ENCODE results near the gene PLD5.
"Not testable (repeated sequence)": the region's sequence is repeated elsewhere in the genome, so short reads cannot be mapped to it uniquely, and the experiment has no call there.

The PLD5 gene

DNA sequence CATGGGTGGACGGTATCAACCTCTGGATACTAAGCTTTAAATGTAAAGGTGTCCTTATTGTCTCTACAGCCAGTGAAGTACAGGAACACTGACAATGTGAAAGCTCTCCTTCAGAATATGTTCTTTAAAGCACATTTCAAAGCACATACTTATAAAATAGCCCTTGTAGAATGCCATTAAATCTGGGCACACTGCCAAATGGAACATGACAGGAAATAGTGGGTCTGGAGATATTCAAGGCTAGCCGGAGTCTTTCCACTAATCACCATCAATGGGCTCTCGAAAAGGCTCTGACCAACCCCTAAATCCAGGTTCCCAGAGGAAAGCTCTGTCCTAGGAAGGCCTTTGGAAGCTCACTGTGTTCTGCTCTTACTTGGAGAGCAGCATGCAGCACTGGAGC lies 46.6 kb downstream of the PLD5 start:
- DNase-seq = no peak

- no peak for DNase-seq
Measured at GRCh38 chr1:242470774-242471173, 53.7 kb downstream of the PLD5 start.

DNA sequence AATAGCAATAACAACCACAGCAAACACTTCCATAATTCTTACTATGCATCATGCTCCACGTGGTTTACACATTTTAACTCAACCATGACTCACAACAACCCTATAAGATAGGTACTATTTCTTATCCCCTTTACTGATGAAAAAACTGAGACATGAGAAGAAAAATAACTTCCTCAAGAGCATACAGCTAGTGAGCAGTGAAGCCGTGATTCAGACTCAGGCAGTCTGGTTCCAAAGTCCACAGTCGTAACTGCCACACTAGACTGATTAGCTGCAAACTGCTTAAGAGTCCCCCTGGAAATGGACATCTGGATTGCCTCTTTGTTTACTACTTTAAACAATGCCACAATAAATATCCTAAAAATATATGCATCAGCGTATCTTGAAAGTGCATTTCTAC lies 55.7 kb downstream of the PLD5 start:
- DNase-seq = no peak

DNA sequence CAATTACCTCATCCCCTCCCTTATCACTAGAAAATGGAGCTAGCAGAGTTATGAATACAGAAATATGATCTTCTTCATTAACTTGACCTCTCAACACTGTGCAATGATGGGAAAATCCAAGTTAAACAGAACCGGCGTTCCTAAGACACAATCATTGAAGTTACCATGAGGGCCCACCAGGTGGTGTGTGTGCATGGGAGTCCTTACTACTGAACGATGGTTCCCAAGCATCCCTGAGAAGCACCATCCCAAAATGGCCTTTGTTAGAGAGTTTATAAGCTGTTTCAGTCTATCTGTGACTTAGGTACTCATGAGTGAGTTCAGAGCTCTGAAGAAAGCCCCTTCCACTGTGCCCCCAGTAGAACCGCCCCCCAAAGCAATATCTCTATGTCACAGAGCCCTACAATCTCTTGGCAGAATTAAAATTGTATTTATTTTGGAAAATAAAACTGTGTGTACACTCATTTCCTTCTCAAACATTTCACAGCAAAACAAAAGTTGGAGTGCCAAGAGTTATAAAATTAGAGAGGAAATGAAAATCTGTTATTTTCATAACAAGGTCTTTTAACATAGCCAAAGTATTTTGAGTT lies 56.8 kb downstream of the PLD5 start:
- no peak for DNase-seq

DNA sequence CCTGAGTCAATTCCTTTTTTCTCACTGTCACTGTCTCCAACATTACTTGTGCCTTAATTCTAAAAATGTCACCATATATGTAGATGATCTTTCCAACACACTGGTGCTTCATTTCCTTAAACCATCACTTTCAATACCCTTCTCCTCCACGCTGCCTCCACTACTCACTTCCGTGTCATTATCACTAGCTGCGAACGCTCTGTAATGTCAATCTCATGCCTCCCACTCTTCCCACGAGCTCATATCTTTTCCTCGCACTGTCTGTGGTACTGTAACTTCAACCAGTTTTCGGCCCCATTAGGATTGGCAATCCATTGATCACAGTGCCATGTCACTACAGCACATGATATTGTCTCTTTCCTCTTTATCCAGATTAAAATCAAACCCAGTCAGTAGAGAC lies 61.6 kb downstream of the PLD5 start:
- DNase-seq = no peak

DNA sequence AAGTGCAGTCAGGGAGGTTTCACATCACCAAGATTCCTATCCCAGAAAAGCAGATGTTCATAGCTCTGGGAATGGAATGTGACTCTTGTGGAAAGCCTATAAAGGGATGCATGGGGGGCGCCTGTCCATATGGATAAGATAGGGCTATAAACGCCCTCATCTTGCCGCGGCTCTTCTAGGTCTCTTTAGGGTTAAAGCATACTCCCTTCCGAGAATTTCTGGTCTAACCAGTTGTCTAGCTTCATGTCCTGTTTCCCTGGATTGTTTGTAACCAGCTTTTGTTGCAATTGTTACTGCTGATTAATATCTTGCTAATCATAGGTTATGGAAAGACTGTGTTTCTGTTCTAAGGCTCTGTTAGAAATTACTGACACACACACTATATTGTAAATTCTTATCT lies 64.8 kb downstream of the PLD5 start:
- DNase-seq = not testable (repeated sequence)

DNA sequence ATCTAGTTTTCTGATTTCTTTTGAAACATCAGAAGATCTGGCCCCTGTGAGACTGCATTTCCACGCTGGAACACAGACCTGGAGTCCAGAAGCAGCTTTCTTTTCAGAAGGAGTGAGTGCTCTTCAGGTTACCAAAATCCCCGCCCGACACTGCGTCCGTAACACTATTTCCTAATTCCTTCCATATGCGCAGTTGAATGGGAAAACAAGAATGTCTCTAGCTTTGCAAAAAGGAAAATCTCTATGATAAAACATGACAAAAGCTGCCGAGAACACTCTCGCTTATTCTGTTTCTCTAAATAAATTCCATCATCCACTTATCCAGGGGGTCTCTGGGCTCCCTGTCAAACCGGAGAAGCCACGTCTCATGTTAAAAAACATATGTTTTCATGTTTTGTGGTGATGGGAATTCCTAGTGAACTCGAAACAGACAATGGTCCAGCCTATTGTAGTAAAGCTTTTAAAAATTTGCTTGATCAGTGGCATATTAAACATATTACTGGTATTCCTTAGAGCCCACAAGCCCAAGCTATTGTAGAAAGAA lies 67.7 kb downstream of the PLD5 start:
- DNase-seq = no peak

DNA sequence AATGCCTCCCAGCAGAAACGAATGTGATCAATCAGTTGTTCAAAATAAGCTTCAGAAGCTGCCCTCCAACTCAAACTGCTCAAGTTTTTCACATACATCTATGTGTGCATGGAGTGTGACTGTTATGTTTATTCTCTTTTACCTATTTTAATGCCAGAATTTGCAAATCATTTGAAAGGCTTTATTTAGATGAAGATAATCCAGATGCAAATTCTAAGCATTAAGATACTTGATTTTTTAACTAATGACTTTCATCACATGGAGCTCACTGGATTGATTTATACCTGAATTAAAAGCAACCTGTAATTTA lies 69.5 kb downstream of the PLD5 start:
- DNase-seq = no peak

- DNase-seq = no peak
Measured at GRCh38 chr1:242454262-242455051, 70.0 kb downstream of the PLD5 start.

GRCh38 chr1:242452573-242452972 lies 71.9 kb downstream of the PLD5 start:
- DNase-seq = no peak

- no peak for DNase-seq
Measured at GRCh38 chr1:242449661-242450060, 74.8 kb downstream of the PLD5 start.

DNA sequence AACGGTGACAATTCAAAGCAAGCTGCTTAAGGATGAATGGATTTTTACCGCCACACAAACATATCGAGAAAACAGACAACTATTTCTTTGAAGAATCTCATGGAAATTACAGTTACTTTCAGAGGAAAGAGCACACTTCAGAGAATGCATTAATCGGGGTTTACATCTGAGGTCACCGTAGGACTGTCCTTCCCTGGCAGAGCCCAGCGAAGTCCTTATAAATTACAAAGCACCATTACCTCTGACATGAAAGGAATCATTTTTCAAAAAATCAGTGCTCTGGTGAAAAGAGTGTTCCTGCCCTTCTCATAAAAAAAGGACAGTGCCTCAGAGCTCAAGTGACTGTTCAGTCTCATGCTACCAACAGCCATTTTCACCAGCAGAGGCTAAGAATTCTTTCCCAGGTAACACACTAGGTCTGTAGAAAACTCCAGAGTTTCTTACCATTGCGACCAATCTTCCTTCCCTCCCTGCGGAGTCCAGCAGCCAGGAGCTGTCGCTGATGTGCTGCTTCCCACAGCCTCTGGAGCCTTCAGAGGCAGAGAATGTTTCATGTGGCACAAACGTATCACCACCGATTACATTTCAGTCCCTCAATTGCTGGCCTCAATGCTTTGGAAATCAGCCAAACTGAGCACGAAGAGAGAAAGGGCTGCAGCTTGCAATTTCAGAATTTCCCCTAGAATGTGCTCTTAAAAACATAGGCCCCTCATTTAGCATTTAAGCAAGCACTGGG lies 75.4 kb downstream of the PLD5 start:
- no peak for DNase-seq

- no peak for DNase-seq
Measured at GRCh38 chr1:242447689-242448088, 76.8 kb downstream of the PLD5 start.

GRCh38 chr1:242440757-242441156 lies 83.7 kb downstream of the PLD5 start:
- DNase-seq = no peak

DNA sequence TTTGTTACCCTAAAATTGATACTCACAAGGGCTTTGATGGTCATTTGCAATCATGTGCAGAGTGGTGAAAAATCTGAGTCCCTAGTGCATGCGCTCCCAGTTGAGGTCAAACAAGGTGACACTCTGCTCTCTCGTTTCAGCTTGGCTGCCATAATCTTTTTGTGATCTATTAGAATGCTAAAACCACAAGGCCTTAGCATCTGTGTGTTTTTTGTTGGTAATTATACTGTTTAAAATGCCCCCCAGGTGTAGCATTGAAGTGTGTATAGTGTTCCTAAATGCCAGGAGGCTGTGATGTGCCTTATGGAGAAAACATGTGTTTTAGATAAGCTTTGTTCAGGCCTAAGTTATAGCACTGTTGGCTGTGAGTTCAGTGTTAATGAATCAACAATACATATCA lies 89.3 kb downstream of the PLD5 start:
- DNase-seq = no peak

DNA sequence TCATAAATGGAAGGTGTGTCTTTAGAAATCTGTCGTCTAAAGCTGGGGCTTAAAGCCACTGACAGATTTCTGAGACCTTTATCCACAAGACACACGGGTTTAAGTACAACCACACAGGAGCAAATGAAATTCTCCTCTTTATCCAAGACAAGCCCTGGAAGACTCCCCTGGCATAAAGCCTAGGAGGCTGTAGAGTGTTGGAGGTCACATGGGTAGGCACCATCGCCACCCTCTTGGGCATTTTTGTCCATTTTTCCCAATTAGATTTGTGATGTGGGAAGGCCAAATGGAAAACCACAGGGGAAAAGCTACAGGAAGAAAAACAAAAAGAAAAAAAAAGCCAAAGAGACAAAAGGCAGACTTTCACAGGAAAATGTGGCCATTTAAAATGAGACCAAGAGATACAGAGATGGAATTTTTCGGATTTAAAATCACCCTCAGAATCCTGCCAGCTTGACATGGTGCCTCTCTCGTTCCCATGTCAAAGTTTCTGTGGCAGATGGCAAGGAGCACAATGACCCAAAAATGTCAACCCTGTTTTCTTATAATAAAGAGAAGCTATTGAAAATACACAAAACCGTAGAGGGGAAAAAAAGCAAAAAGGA lies 91.9 kb downstream of the PLD5 start:
- DNase-seq = no peak

GRCh38 chr1:242431786-242432185 lies 92.7 kb downstream of the PLD5 start:
- DNase-seq = no peak

GRCh38 chr1:242430956-242431355 lies 93.5 kb downstream of the PLD5 start:
- no peak for DNase-seq

DNA sequence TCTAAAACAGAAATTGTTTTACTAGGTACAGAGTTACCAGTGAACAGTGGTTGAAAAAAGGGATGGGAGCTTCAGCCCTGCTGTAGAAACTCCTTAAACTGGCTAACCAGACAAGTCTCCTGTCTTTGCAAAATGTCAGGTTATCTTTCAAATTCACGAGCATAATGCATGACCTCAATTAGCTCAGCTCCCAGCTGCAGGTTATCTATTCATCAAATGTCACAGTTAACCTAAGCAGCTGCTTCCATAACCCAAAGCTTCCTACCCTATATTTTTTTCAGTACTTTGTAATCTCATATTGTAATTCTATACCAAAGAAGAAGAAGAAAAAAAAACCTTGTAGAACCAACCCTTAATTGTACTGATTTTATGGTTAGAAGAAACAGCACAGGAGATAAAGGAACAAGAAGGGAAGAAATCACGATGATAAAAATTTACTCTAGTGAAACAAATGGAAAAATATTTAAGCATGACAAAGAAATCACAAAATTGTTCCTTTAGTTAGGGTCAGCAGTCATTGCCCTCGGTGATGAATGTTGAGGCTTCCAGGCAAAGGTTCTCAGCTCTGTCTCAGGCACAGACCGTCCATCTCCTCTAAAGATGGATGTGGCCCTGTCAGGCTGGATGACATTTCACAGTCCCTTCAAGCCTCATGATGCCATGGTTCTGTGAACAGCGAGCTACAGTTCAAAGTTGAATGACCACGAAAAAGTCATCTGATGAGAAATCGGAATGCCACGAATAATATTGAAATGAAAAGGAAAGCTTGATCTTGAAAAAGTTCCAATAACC lies 95.9 kb downstream of the PLD5 start:
- no peak for DNase-seq

- no peak for DNase-seq
Measured at GRCh38 chr1:242427519-242427918, 97.0 kb downstream of the PLD5 start.

DNA sequence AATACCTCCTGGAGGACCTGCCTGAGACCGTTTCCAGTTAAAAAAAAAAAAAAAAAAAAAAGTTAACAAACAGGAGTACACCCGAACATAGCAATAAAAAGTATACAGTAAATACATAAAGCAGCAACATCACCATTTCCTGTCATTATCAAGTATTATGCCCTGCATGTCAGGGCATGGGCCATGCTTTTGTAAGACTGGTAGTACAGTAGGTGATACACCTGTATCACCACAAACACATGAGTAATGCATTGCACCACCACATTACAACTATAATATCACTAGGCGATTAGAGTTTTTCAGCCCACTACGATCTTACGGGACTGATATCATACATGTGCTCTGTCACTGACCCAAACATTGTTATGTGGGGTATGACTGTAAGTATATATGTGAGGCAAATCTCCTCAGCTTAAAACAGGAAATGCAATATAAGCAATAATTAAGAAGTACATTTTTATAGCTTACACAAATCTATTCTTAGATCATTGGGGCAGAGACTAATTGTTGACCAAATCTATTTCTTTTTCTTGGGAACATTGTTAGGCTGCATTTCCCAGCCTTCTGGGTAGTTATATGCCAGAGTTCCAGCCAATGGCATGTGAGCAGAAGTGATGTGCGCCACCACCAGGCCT lies 98.1 kb downstream of the PLD5 start:
- DNase-seq = no peak

DNA sequence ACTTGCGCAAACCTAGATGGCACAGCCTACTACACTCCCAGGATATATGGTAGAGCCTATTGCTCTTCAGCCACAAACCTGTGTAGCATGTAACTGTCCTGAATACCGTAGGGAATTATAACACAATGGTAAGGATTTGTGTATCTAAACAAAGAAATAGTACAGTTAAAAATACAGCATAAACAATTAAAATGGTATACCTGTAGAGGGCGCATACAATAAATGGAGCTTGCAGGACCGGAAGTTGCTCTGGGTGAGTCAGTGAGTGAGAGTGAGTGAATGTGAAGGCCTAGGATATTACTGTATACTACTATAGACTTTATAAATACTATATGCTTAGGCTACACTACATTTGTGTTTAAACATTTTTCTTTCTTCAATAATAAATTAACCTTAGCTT lies 99.3 kb downstream of the PLD5 start:
- no peak for DNase-seq

Measured in activated naive CD4-positive, alpha-beta T cell treated with anti-CD3 and anti-CD28 coated beads, Interleukin-2, amount 50 U/mL, for 16 hours (primary cell).